H9 (cell line): ENCODE data around the gene UPF1. TPM values are rescaled to one million over a fixed set of nuclear protein-coding genes. Genes with fewer than 3 reads are reported as not detected.

ENCODE experiments used
- DNase-seq: peaks from one replicate; pipeline ENCODE4 v3.0.0-alpha.2; 2017
- H2AFZ ChIP-seq: one replicate; pipeline ENCODE4 v1.6.1; 2013; ENCODE audit warnings: mild to moderate bottlenecking, low read length, control low read depth, moderate library complexity
- H2AK5ac ChIP-seq: 2 replicates; pipeline ENCODE4 v1.6.1; 2013; ENCODE audit warnings: low read length, control low read depth, mixed read lengths; ENCODE audit not compliant: insufficient read length
- H2BK120ac ChIP-seq: one replicate; pipeline ENCODE4 v1.6.1; 2013; ENCODE audit warnings: low read depth, mild to moderate bottlenecking, low read length, control low read depth, inconsistent platforms; ENCODE audit not compliant: poor library complexity, severe bottlenecking
- H2BK12ac ChIP-seq: 2 replicates; pipeline ENCODE4 v1.6.1; 2013; ENCODE audit warnings: low read length, control low read depth, mixed read lengths, low read depth; ENCODE audit not compliant: insufficient read length
- H2BK15ac ChIP-seq: 2 replicates; pipeline ENCODE4 v1.6.1; 2013; ENCODE audit warnings: low read depth, low read length, control low read depth
- H2BK20ac ChIP-seq: one replicate; pipeline ENCODE4 v1.6.1; 2013; ENCODE audit warnings: low read depth, mild to moderate bottlenecking, low read length, control low read depth, inconsistent platforms; ENCODE audit not compliant: poor library complexity, severe bottlenecking
- H2BK5ac ChIP-seq: 2 replicates; pipeline ENCODE4 v1.6.1; 2013; ENCODE audit warnings: low read length, control low read depth, mixed read lengths; ENCODE audit not compliant: insufficient read length
- H3K14ac ChIP-seq: 2 replicates; pipeline ENCODE4 v1.6.1; 2013; ENCODE audit warnings: low read length, control low read depth; ENCODE audit not compliant: insufficient read depth
- H3K18ac ChIP-seq: 2 replicates; pipeline ENCODE4 v1.6.1; 2013; ENCODE audit warnings: low read depth, mild to moderate bottlenecking, mixed read lengths, low read length, control low read depth; ENCODE audit not compliant: insufficient read length
- H3K23ac ChIP-seq: 2 replicates; pipeline ENCODE4 v1.6.1; 2013; ENCODE audit warnings: low read length, control low read depth, mixed read lengths, low read depth; ENCODE audit not compliant: insufficient read length
- H3K23me2 ChIP-seq: 2 replicates; pipeline ENCODE4 v1.6.1; 2013; ENCODE audit warnings: low read depth, mild to moderate bottlenecking, mixed read lengths, low read length, control low read depth; ENCODE audit not compliant: insufficient read length, poor library complexity, severe bottlenecking
- H3K27ac ChIP-seq: 2 replicates; pipeline ENCODE4 v1.5.1; 2013; ENCODE audit warnings: low read length, control low read depth, mixed read lengths, low read depth; ENCODE audit not compliant: insufficient read length
- H3K27me3 ChIP-seq: 2 replicates; pipeline ENCODE4 v1.6.1; 2013; ENCODE audit warnings: low read length, control low read depth, inconsistent platforms; ENCODE audit not compliant: insufficient read depth
- H3K4ac ChIP-seq: 2 replicates; pipeline ENCODE4 v1.6.1; 2013; ENCODE audit warnings: low read depth, mild to moderate bottlenecking, control low read depth, inconsistent platforms, low read length, moderate library complexity
- H3K4me1 ChIP-seq: 2 replicates; pipeline ENCODE4 v1.6.1; 2013; ENCODE audit warnings: low read length, control low read depth, inconsistent platforms; ENCODE audit not compliant: insufficient read depth
- H3K4me2 ChIP-seq: 2 replicates; pipeline ENCODE4 v1.6.1; 2013; ENCODE audit warnings: low read length, control low read depth, mixed read lengths; ENCODE audit not compliant: insufficient read length, insufficient read depth
- H3K56ac ChIP-seq: 2 replicates; pipeline ENCODE4 v1.6.1; 2013; ENCODE audit warnings: low read depth, mild to moderate bottlenecking, mixed read lengths, low read length, control low read depth; ENCODE audit not compliant: insufficient read length
- H3K79me1 ChIP-seq: 2 replicates; pipeline ENCODE4 v1.6.1; 2013; ENCODE audit warnings: low read depth, mild to moderate bottlenecking, moderate library complexity, low read length, control low read depth, inconsistent platforms; ENCODE audit not compliant: insufficient read depth, poor library complexity, severe bottlenecking
- H3K79me2 ChIP-seq: 2 replicates; pipeline ENCODE4 v1.6.1; 2013; ENCODE audit warnings: low read length, control low read depth, inconsistent platforms; ENCODE audit not compliant: insufficient read depth
- H3K9ac ChIP-seq: 2 replicates; pipeline ENCODE4 v1.6.1; 2013; ENCODE audit warnings: low read length, control low read depth, mixed read lengths; ENCODE audit not compliant: insufficient read length; ENCODE audit errors: extremely low read depth
- H3K9me3 ChIP-seq: one replicate; pipeline ENCODE4 v1.6.1; 2013; ENCODE audit warnings: low read depth, low read length, inconsistent platforms; ENCODE audit not compliant: control insufficient read depth
- H3T11ph ChIP-seq: one replicate; pipeline ENCODE4 v1.6.1; 2013; ENCODE audit warnings: mild to moderate bottlenecking, low read length, control low read depth, inconsistent platforms
- H4K20me1 ChIP-seq: one replicate; pipeline ENCODE4 v1.6.1; 2013; ENCODE audit not compliant: control insufficient read depth, insufficient read length, insufficient read depth
- H4K5ac ChIP-seq: 2 replicates; pipeline ENCODE4 v1.6.1; 2013; ENCODE audit warnings: low read depth, mild to moderate bottlenecking, mixed read lengths, low read length, control low read depth; ENCODE audit not compliant: insufficient read length
- H4K8ac ChIP-seq: replicated peaks from 2 replicates; pipeline ENCODE4 v1.6.1; 2013; ENCODE audit warnings: low read length, control low read depth, mixed read lengths, low read depth; ENCODE audit not compliant: insufficient read length
- H4K91ac ChIP-seq: 2 replicates; pipeline ENCODE4 v1.6.1; 2013; ENCODE audit warnings: low read depth, mild to moderate bottlenecking, moderate library complexity, mixed read lengths, low read length, control low read depth; ENCODE audit not compliant: insufficient read length
- H3K27ac Mint-ChIP-seq, 3 experiments: 2 replicates in 2 of 3; 3 replicates in 1 of 3; pipeline ENCODE4 v1.8.0; 2020 to 2021; ENCODE audit warnings: mixed read lengths in 3 of 3, mild to moderate bottlenecking in 1 of 3, moderate library complexity in 1 of 3
- H3K27me3 Mint-ChIP-seq: 2 replicates; pipeline ENCODE4 v1.8.0; 2021; ENCODE audit warnings: low read depth, mild to moderate bottlenecking, moderate library complexity, mixed read lengths
- H3K36me3 Mint-ChIP-seq, 3 experiments: 2 replicates in 2 of 3; 3 replicates in 1 of 3; pipeline ENCODE4 v1.8.0; 2020 to 2021; ENCODE audit warnings: low read depth in 3 of 3, mixed read lengths in 3 of 3; ENCODE audit not compliant: insufficient read depth in 1 of 3
- H3K4me1 Mint-ChIP-seq, 2 experiments: 2 replicates each; pipeline ENCODE4 v1.8.0; 2020; ENCODE audit warnings: mixed read lengths in 2 of 2
- H3K4me3 Mint-ChIP-seq, 2 experiments: 2 replicates in 1 of 2; 3 replicates in 1 of 2; pipeline ENCODE4 v1.8.0; 2020 to 2021; ENCODE audit warnings: mild to moderate bottlenecking in 2 of 2, mixed read lengths in 2 of 2, moderate library complexity in 1 of 2
- H3K9me3 Mint-ChIP-seq, 2 experiments: 2 replicates in 1 of 2; 3 replicates in 1 of 2; pipeline ENCODE4 v1.8.0; 2020; ENCODE audit warnings: mild to moderate bottlenecking in 2 of 2, mixed read lengths in 2 of 2, moderate library complexity in 1 of 2
- CTCF ChIP-seq: fragments of 200-600 bp; sonication (generic); conservative IDR thresholded peaks from 3 replicates; pipeline ENCODE4 v1.8.0; 2021; ENCODE audit warnings: antibody characterized with exemption, mild to moderate bottlenecking
- WGBS: extraction: QIAGEN DNeasy Blood & Tissue Kit; methylation state at CpG from one replicate; pipeline ENCODE4 v1.1.7; 2013; ENCODE audit warnings: missing lambda C conversion rate, low lambda C conversion rate, mixed read lengths; ENCODE audit not compliant: insufficient read length; ENCODE audit errors: extremely low coverage; 5-methylcytosine and 5-hydroxymethylcytosine counted together
- total RNA-seq: library from RNA; stranded (reverse); gene quantifications from 2 replicates; pipeline ENCODE4 v1.2.1, GENCODE V29; 2021

Gene UPF1
- total RNA-seq, 1 experiment from 2014 or later, result 85.4 TPM

DNA sequence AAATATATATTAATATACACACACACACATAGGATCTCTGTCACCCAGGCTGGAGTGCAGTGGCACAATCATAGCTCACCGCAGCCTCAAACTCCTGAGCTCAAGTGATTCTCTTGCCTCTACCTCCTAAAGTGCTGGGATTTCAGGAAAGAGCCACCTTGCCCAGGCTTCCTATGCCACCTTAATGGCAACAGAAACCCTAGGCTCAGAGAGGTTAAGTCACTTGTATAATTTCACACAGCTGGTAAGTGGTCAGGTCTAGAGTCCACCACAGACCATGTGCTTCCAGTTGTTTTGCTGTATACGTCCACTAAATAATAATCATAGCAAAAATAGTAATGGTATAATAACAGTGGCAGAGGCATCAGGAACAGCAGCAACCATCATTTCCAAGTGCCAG is 1.3 kb upstream of the UPF1 start:
- H3K4me1 Mint-ChIP-seq, result peaks cover 21 to 25% of the 10 kb centered on the region in 2 experiments
- H3K27ac ChIP-seq, result no peak overlapping the region
- no peak overlapping the region for H3K56ac ChIP-seq
- H3K4ac ChIP-seq, result no peak overlapping the region
- H3K9ac ChIP-seq, result no peak overlapping the region
- H3K4me1 ChIP-seq, result no peaks in the 10 kb centered on the region
- no peak overlapping the region for H4K5ac ChIP-seq
- no peak overlapping the region for H3K4me2 ChIP-seq
- H4K8ac ChIP-seq, result no peak overlapping the region
- H3K27me3 ChIP-seq, result peaks cover 3% of the 10 kb centered on the region; the same call in 1 of the 2 replicates
- no peak overlapping the region for H2BK15ac ChIP-seq
- H2BK120ac ChIP-seq, result no peak overlapping the region
- no peak overlapping the region for H2AK5ac ChIP-seq
- no peak overlapping the region for H3K18ac ChIP-seq
- no peak overlapping the region for H3T11ph ChIP-seq
- H3K4me3 Mint-ChIP-seq, result peak overlapping the region in 1 of 2 experiments; percentile 75; a peak in 1 of 5 replicates
- H3K9me3 Mint-ChIP-seq, result peaks cover 13% of the 10 kb centered on the region in 2 experiments
- WGBS, result no CpG with 5 or more reads among the region's 2 CpGs
- H2AFZ ChIP-seq, result no peak overlapping the region
- no peak overlapping the region for H3K14ac ChIP-seq
- peaks cover 8% of the 10 kb centered on the region for H3K23me2 ChIP-seq
- H4K20me1 ChIP-seq, result no peaks in the 10 kb centered on the region
- no peak for TF ChIP-seq CTCF
- peaks cover 3% of the 10 kb centered on the region for H3K79me1 ChIP-seq
- H3K27me3 Mint-ChIP-seq, result peaks cover 40% of the 10 kb centered on the region
- H2BK5ac ChIP-seq, result no peak overlapping the region
- no peak overlapping the region for H3K27ac Mint-ChIP-seq
- H2BK20ac ChIP-seq, result no peak overlapping the region
- H3K79me2 ChIP-seq, result peaks cover 24% of the 10 kb centered on the region; the same call in 1 of the 2 replicates
- H3K9me3 ChIP-seq, result no peaks in the 10 kb centered on the region
- H2BK12ac ChIP-seq, result no peak overlapping the region
- peaks cover 11 to 18% (median 14%) of the 10 kb centered on the region in 3 experiments for H3K36me3 Mint-ChIP-seq
- H4K91ac ChIP-seq, result no peak overlapping the region
- H3K23ac ChIP-seq, result no peak overlapping the region
- DNase-seq, result no peak
